GM19043 (cell line): ENCODE measurements around the gene SFRP5.

Experiments used
- ATAC-seq: cut with Tn5 transposase; IDR thresholded peaks from one replicate; pipeline ENCODE4 v1.9.1; 2021; ENCODE audit warnings: low read depth; ENCODE audit not compliant: unreplicated experiment

The SFRP5 gene

DNA sequence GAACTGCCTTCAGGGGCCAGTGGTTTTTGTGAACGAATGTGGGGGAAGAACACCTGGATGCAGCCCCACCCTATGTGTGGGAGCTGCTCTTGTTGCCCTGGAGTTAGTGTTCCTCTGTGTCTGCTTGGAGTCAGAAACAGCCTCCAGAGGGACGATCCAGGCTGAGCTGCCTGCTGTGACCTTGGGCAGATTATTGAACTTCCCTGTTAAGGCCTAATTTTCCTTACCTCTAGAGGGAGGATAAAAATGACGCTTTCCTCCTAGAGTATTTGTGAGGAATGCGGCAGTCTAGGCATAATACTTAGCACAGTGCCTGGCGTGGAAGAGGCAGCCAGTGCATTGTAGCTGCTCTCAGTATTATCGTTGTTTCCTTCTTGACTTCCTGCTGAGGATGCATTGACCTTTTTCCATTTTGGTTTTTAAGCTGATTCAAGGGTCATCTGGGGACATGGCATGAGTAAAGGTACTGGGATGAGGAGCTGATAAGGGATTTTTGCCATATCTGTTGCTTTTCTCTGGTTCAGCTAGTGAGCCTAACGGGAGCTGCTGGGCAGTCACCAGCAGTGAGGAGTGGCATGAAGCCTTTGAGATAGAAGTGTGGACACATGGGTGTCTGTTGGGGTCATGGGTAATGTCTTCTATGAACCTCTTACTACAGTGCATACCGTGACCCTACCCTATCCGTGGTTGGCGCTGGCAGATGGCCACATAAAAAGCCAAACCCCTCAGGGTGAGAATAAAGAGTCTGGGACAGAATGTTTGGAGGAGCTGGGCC is 28.4 kb downstream of the SFRP5 start:
- ATAC-seq: no peak

DNA sequence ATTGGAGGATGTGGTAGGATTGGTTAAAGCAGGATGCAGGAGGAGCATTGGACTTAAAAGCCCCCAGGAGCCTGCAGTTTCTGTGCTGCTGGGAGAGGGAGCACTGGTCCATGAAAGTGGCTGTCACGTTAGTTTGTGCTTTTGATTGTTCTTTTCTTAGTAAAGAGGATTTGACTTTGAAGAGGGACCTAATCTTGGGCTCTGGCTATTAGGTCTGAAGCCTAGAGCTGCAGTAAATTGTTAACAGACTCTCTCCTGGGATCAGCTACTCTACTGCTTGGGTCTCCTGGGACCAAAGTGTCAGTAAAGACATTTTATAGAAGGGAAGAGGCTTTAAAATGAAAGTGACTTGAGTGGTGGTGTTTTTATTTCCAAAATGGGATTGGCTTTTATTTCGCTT is 31.2 kb downstream of the SFRP5 start:
- ATAC-seq: no peak

DNA sequence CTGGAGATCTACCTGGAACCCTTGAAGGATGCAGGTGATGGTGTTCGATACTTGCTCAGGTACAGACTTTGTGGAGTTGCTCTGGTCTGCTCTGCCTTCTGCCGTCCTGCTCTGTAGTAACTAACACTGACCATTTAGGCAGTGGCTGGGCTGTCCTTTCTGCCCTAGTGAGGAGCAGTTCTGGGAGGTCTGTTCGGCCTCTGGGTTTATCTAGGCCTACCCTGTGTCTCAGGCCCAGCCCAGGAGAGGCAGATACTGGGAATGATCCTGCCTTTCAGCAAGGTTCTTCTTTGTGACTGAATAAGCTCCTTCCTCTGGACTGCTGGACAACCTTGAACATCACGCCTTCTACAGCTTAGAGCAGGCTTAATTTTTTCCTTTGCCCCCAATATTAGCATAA is 33.2 kb downstream of the SFRP5 start:
- ATAC-seq: no peak

DNA sequence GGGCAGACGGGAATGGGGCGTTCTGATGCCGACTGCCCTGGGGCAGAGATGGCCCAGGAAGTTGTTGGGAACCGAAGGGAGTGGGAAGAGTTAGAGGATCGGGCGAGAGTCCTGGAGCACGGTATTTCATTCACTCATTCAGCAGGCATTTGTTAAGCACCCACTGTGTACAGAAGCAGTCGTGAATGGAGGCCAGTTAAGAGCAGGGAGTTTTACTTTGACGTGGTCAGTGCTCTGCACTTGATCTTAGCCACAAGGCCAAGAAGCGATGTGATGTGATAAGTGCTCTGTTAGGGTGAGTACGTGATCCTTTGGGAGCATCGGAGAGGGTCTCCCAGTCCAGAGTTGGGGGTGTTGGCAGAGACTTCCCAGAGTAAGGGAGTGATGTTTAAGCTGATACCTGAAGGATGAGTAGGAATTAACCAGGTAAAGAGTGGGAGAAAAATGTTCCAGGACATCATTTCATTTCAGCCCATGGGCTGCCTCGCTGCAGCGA is 34.0 kb downstream of the SFRP5 start:
- ATAC-seq: no peak

DNA sequence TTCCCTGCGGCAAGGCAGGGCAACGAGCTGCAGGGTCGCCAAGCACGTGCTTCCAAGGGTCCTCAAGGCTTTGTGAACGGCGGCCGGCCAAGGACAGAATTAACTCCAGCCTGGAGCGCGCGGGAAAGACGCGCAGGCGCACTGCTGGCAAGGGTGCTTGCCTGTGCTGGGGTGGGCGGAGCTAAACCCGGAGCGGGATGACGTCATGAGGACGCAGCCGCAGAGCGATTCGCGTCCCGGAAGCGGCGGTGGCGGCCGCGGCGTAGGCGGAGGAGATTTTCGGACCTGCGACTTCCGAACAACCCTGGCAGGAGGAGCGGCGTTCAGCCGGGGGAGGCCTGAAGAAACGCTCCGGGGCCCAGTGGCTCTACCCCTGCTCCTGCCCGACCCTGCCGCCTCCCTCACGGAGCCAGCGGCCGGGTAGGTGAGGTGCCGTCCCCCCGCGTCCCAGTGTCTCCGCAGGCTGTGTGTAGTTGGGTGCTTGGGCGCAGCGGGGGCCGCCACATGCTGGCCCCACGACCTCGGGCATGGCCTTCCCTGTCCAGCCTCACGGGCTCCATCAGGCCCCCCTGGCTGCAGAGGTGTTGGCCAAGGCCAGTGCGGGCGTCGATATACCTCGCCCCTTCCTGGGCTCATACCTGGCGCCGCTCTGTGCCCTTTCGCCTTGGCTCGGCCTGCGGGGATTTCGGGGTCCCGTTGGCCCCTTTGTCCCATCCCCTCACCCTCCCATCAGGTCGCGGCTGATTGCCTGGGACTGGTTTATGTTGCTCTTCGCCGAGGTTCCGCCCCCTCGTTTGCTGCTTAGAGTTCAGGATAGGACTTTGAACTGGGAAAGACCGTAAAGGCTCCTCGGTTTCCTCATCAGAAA is 34.7 kb downstream of the SFRP5 start, which contains the start of gene ZFYVE27:
Gene ZFYVE27, plus strand, starts transcription at position 227 of the 868 bp plus-strand sequence. CDS start 1,350 bp downstream, outside the sequence.
- peak; percentile 82 for ATAC-seq

DNA sequence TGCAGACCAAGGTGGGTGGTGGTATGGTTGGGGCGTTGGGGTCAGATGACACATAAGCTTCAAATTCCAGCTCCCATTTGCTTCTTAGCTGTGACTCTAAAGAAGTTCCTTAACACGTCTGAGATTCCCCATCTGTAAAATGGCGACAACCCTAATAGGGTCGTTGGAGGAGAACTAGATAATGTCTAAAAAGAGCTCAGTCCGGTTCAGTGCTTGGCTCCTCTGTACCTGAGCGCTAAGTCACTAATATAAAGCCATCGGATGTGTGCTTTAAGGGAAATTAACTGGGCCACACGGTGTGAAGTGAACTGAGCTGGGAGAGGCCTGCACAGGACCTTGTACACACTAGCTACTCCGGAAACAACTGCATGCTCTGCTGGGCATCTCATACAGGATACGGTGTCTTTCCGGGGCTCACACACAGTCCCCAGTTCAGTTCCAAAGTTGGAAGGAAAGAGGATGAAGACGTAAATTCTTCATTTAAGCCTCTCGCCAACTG is 35.3 kb downstream of the SFRP5 start:
- peak; percentile 20 for ATAC-seq

DNA sequence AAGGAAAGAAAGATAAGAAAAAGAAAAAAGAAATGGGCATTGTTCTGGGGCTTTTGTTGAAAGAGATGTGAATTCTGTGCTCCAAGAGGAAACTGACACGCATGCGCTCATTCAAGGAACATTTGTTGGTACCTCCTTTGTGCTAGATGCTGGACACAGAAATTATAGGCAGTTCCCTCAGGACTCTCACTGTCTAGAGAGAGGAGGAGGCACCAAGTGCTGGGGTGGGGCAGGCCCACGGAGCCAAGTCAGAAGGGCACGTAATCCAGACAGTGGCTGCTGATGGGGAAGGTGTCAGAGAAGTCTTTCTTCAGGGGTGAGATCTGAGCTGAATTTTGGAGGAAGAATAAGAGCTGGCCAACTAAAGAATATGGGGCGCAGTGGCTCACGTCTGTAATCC is 37.8 kb downstream of the SFRP5 start:
- no peak for ATAC-seq

DNA sequence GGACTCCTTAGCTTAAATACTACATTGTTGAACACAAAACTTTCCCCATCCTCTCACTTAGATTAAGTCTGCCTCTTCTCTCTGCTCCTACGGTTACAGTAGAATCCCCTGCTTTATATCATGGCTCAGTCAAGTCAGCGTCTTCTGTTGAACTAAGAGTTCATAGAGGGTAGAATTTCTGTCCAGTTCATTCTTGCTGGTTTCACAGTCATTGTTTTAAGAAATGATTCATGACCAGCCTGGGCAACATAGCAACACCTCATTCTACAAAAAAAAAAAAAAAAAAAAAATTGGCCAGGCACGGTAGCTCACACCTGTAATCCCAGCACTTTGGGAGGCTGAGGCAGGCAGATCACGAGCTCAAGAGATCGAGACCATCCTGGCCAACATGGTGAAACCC is 38.5 kb downstream of the SFRP5 start:
- no peak for ATAC-seq

DNA sequence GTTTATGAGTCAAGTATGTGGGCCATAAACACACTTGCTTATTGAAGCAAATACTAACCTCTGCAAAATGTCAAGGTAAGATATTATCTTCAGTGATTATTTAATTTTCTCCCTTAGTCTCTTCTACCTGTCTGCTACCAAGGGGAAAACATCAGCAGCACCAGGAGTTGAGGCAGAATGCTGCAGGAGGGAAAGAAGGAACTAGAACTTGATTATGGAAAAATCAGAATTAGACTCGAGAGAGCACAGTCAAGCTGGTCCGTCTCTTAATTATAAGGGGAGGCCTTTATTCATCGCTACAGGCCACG is 39.8 kb downstream of the SFRP5 start:
- no peak for ATAC-seq

DNA sequence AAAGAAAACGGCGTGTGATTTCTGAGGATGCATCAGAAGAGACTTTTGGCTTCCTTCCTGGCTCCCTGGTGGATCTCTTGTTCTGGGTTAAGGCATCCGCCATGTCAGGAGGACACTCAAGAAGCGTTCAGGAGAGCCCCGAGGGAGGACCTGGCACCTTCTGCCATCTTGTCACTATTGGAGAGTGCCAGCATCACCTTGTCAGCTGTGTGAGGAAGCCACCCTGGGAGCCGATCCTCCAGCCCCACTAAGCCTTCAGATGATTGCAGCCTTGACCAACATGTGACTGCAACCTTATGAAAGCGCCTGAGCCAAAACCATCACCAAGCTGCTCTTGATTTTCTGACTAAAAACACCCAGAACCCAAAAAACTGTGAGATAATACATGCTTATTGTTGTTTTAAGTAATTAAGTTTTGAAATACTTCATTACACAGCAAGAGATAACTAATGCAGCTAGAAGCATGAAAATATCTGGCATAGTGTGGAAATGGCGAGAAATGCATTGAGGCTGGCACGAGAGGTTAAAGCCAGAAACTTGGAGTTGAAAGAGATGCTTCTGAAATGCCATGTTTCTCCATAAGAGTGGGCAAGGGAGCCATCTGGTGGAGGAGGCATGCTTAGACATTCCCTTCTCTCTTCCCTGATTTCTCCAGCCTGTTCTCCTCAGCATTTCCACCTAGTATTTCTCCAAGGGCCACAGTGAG is 40.3 kb downstream of the SFRP5 start:
- ATAC-seq: no peak

DNA sequence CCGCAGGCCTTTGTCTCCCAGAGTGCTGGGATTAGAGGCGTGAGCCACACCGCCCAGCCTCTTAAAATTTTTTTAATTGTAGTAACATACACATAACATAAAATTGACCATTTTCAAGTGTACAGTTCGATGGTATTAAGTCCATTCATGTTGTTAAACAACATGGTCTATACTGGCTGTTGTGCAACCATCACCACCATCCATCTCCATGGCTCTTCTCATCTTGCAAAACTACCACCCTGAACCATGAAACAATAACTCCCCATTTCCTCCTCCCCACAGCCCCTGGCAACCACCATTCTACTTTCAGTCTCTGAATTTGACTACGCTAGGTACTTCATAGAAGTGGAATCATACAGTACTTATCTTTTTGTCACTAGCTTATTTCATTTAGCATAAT is 42.8 kb downstream of the SFRP5 start:
- ATAC-seq: no peak

DNA sequence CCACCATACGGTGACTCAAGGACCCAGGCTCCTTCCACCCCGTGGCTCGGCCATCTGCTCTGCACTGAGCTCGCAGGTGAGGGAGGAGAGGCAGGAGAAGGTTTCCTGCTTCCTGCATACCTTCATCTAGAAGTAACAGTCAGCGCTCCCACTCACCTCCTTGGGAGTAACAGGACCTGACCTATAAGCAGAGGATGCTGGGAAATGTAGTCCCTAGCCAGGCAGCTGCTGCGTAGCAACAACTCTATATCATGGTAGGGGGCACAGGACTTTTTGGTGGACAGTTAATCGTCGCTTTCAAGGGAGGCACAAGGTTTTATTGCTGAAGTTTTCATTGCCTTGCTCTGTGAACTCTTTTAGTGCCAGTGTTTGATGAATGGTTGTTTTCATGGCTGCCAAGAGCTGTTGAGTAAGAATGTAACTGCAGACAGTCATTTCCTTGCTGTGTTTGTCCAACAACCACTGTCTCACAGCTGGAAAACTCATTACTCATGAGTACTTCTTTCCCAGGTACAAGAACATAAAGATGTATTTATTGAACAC is 45.1 kb downstream of the SFRP5 start:
- no peak for ATAC-seq

DNA sequence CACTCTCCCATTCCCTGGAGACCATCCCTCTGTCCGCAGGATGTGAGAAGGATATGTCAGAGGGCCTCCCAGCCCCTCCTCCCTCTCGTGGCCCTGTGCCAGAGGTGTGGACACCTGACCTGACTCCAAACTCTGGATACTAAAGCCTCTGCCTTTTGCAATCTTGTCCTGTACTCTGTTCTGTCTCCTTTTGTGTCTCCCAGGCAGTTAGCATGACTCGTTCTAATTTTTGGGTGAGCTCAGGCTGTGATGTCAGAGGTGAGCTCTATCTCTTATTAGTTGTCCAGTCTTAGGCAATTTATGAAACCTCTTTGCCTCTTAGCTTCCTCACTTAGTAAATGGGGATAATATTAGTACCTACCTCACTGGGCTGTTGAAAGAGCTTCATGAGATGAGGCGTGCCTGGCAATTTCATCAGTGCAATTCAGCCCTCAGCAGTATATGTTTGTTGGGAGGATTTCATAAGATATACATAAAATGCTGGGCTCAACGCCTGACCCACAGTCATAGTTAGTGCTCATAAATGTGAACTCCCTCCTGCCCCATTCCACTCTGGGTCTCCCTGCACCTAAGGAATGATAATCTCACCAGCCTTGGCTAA is 47.4 kb downstream of the SFRP5 start:
- ATAC-seq: no peak

DNA sequence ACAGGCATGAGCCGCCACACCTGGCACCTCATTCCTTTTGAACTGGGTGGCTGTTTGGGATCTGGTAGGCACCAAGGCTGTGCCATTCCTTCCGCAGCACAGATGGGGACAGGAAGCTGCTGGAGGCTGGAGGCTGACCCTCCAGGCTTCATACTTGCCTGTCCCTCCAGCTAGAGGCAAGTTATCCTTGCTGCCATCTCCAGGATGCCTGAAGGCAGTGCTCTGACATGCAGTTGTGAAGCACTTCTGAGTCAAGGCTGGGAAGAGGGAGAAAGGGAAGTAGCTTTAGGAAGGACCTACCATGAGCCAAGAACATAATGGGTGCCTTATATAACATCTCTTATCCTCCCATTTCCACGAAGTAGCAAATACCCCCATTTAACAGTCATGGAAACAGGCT is 48.8 kb downstream of the SFRP5 start:
- ATAC-seq: no peak

DNA sequence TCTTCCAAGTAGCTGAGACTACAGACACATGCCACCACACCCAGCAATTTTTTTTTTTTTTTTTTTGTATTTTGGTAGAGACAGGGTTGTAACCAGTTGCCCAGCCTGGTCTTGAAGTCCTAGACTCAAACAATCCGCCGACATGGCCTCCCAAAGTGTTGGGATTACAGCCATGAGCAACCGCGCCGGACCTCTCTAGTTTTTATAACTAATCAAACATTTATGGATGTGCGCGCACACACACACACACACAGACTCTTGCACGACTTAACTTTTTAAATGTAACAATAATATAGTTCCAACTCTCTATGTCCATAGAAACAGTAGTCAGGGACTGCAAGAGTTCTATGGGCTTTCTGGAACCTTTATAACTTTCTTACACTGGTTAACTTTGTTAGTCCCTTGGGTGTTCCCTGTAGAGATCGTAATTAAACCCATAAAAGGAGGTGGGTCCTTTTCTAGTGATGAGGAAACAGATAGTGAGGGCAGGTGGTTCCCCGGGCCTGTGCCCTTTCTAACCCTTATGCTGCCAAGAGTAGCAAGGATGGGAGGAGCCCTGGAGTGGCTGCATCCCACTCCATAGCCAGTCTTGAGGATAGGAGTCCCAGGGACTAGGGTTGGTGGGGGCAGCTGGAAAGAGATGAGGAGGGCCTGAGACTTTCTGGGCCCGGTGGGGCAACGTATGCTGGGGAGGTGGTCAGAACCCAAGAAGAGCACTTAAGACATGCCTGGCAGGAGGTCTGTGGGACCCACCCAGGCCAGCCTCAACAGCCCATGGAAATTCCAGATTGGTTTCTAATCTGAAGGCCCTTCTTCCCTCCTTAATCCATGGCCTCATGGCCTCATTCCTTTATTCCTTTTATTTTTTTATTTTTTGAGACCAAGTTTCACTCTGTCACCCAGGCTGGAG is 49.7 kb downstream of the SFRP5 start:
- no peak for ATAC-seq

DNA sequence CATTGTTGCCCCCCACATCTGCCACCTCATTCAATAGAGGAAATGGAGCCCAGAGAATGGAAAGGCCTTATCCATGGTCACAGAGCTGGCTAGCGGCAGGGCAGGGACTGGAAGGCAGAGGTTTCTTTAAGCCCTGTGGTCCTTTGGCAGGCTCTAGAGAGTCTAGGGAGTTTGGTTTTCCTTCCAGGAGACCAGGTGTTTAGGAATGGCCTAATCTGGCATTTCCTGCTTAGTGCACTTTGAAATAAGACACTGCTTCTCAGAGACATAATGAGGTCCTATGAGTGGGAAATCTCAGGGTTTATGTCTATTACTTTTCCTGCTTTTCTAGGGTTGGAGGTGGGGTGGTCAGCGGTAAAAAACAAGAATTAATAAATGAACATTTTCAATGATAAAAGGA is 52.2 kb downstream of the SFRP5 start:
- ATAC-seq: no peak

DNA sequence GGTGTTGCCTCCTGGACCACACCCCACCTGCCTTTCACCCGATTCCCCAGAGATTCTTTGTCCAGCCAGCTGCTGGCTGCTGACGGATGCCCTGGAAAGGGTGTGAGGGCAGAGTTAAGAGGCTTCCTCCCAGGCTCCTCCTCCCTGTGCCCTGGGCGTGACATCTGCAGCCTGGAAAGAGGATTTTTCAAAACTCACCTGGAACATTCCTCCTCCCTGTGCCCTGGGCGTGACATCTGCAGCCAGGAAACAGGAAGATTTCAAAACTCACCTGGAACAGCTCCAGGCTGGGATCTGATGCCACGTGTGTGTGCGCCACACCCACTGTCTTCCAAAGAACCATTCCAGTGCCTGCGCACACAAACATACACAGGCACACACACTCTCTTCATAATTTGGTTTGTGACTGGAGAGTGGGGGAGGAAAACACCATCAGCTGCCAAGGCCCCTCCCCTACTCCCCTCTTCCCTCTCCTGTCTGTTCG is 53.1 kb downstream of the SFRP5 start:
- no peak for ATAC-seq

DNA sequence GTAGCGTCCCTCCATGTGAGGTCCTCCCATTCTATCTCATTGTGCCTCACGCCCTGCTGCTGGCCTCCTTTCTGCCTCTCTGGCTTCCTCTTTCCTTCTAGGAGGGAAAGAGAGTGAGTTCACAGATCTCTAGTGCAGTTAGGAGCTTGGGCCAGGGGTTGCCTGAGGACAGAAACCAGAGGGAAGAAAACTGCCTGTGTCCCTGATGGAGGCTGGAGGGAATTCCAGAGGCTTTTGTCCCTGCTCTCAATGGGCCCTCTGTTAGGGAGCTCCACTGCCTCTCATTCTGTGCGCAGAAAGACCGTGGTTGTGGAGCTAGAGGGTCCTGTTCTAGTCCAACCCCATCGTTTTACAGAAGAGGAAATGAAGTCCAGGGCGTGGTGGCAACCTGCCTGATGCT is 53.6 kb downstream of the SFRP5 start:
- ATAC-seq: no peak

DNA sequence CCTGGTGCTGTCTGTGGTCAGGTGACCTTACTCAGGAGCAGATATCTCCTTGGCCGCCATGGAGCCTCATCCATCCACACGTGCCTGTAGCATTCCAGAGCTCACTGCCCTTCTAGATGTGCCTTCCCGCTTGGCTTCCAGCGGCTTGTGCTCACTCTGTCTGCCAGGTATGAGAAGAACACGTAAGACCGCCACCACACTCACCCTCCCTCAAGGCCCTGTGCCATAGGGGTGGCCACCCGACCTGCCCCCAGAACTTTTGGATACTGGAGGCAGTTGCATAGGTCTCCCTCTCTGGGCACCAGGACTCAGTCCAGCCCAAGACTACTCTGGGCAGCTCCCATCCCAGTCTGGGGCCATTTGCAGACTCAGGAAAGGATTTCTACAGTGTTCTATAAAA is 54.2 kb downstream of the SFRP5 start:
- ATAC-seq: no peak
